Smooth muscle cell (in vitro differentiated cells): ENCODE measurements around the gene PALS1. TPM values are rescaled to one million over a fixed set of nuclear protein-coding genes. Genes with fewer than 3 reads are reported as not detected.

ENCODE experiments used
- DNase-seq: peaks from one replicate; lab custom pipeline; 2025; ENCODE audit not compliant: unreplicated experiment; lab: John Stamatoyannopoulos, UW
- H2AFZ ChIP-seq: fragments of 200-600 bp; sonication (generic); 2 replicates; pipeline ENCODE4 v1.6.0; 2016; ENCODE audit warnings: antibody characterized with exemption, low read depth, mild to moderate bottlenecking
- H3F3A ChIP-seq: fragments of 200-600 bp; sonication (generic); 2 replicates; pipeline ENCODE4 v1.6.0; 2017; ENCODE audit warnings: antibody characterized with exemption, low read depth
- H3K27ac ChIP-seq: fragments of 200-600 bp; sonication (generic); 2 replicates; pipeline ENCODE4 v1.5.1; 2016; ENCODE audit warnings: low read depth, mild to moderate bottlenecking
- H3K27me3 ChIP-seq: fragments of 200-600 bp; sonication (generic); 2 replicates; pipeline ENCODE4 v1.6.1; 2016; ENCODE audit warnings: low read depth, mild to moderate bottlenecking
- H3K36me3 ChIP-seq: fragments of 200-600 bp; sonication (generic); 2 replicates; pipeline ENCODE4 v1.5.1; 2016; ENCODE audit warnings: low read depth
- H3K4me1 ChIP-seq: fragments of 200-600 bp; sonication (generic); 2 replicates; pipeline ENCODE4 v1.5.1; 2016; ENCODE audit warnings: low read depth
- H3K4me2 ChIP-seq: fragments of 200-600 bp; sonication (generic); 2 replicates; pipeline ENCODE4 v1.6.0; 2016; ENCODE audit warnings: mild to moderate bottlenecking
- H3K4me3 ChIP-seq: fragments of 200-600 bp; sonication (generic); 2 replicates; pipeline ENCODE4 v1.5.1; 2016; ENCODE audit warnings: mild to moderate bottlenecking
- H3K79me2 ChIP-seq: fragments of 200-600 bp; sonication (generic); 2 replicates; pipeline ENCODE4 v1.6.0; 2016; ENCODE audit warnings: low read depth, mild to moderate bottlenecking
- H3K9ac ChIP-seq: fragments of 200-600 bp; sonication (generic); 2 replicates; pipeline ENCODE4 v1.6.0; 2016; ENCODE audit warnings: low read depth
- H3K9me3 ChIP-seq: fragments of 200-600 bp; sonication (generic); replicated peaks from 2 replicates; pipeline ENCODE4 v1.5.1; 2016; ENCODE audit warnings: low read depth
- H4K20me1 ChIP-seq: fragments of 200-600 bp; sonication (generic); 2 replicates; pipeline ENCODE4 v1.6.0; 2016; ENCODE audit warnings: low read depth
- CTCF ChIP-seq: fragments of 200-600 bp; sonication (generic); IDR thresholded peaks from 2 replicates; pipeline ENCODE4 v1.5.1; 2017; ENCODE audit warnings: borderline replicate concordance, mild to moderate bottlenecking, antibody characterized with exemption; ENCODE audit not compliant: insufficient read depth, poor library complexity, severe bottlenecking
- WGBS: methylation state at CpG from one replicate; pipeline ENCODE4 v1.1.7; 2016; ENCODE audit warnings: low lambda C conversion rate; 5-methylcytosine and 5-hydroxymethylcytosine counted together
- polyA plus RNA-seq: library from polyadenylated mRNA; unstranded; fragments of >200 nt; fragmentation: Nextera tagmentation; extraction: Ambion mirVana; gene quantifications from 2 replicates; pipeline ENCODE4 v1.2.1, GENCODE V29; 2016
- total RNA-seq: library from RNA; depleted of rRNA; stranded (reverse); fragments of >200 nt; gene quantifications from 2 replicates; pipeline ENCODE4 v1.2.3, GENCODE V29; 2014

Gene PALS1
- total and polyA plus RNA-seq, 2 experiments from 2014 or later = 4.6 to 29.2 TPM

GRCh38 chr14:67280506-67280905 is 39.3 kb downstream of the PALS1 start:
- WGBS = 100% methylated on average over 2 of the region's 2 CpGs
- H3K9ac ChIP-seq = no peak overlapping the region
- peaks cover 37% of the 10 kb centered on the region for H3K79me2 ChIP-seq
- H3K4me1 ChIP-seq = peaks cover 14% of the 10 kb centered on the region
- no peak overlapping the region for H3K27ac ChIP-seq
- H3K4me2 ChIP-seq = no peak overlapping the region
- DNase-seq = no peak
- no peak overlapping the region for H3K4me3 ChIP-seq
- H3K27me3 ChIP-seq = no peaks in the 10 kb centered on the region
- no peaks in the 10 kb centered on the region for H3K36me3 ChIP-seq
- no peaks in the 10 kb centered on the region for H3F3A ChIP-seq
- no peak for TF ChIP-seq CTCF
- peaks cover 63% of the 10 kb centered on the region for H4K20me1 ChIP-seq
- no peak overlapping the region for H2AFZ ChIP-seq
- no peaks in the 10 kb centered on the region for H3K9me3 ChIP-seq

GRCh38 chr14:67285876-67286452 is 44.7 kb downstream of the PALS1 start:
- no peak for DNase-seq
- no peak overlapping the region for H3K4me3 ChIP-seq
- no peaks in the 10 kb centered on the region for H3K79me2 ChIP-seq
- H3K27me3 ChIP-seq = no peaks in the 10 kb centered on the region
- H3K9ac ChIP-seq = no peak overlapping the region
- no peak overlapping the region for H3K27ac ChIP-seq
- peak; percentile 62 for TF ChIP-seq CTCF
- H3K4me1 ChIP-seq = no peaks in the 10 kb centered on the region
- no peaks in the 10 kb centered on the region for H3K9me3 ChIP-seq
- H3F3A ChIP-seq = no peaks in the 10 kb centered on the region
- H2AFZ ChIP-seq = no peak overlapping the region
- H3K36me3 ChIP-seq = no peaks in the 10 kb centered on the region
- no peak overlapping the region for H3K4me2 ChIP-seq
- H4K20me1 ChIP-seq = peaks cover 30% of the 10 kb centered on the region
- WGBS = 64% methylated on average over 2 of the region's 2 CpGs

Other genes starting within 250 kb of the PALS1 start
- gene GARIN2, start 52.0 kb upstream of the PALS1 start, total RNA-seq = not detected in 2 replicates
- not detected in 2 replicates for gene GARIN2, start 52.0 kb upstream of the PALS1 start, polyA plus RNA-seq
- gene ATP6V1D, start 118.4 kb downstream of the PALS1 start, total RNA-seq = 93.8 and 95.2 TPM in 2 replicates
- gene ATP6V1D, start 118.4 kb downstream of the PALS1 start, polyA plus RNA-seq = 119 and 122 TPM in 2 replicates
- gene EIF2S1, start 118.9 kb downstream of the PALS1 start, total RNA-seq = 93.9 and 121 TPM in 2 replicates
- 126 and 133 TPM in 2 replicates for gene EIF2S1, start 118.9 kb downstream of the PALS1 start, polyA plus RNA-seq
- 1.8 and 3.1 TPM in 2 replicates for gene PLEK2, start 170.7 kb downstream of the PALS1 start, total RNA-seq
- gene PLEK2, start 170.7 kb downstream of the PALS1 start, polyA plus RNA-seq = 1.6 and 4.2 TPM in 2 replicates
- 0.22 and 2.0 TPM in 2 replicates for gene TMEM229B, start 247.3 kb downstream of the PALS1 start, total RNA-seq
- gene TMEM229B, start 247.3 kb downstream of the PALS1 start, polyA plus RNA-seq = 0.49 TPM in 1 of 2 replicates, not detected in the other